Measurements from ENCODE around the gene PTGES2. TPM values are rescaled to one million over a fixed set of nuclear protein-coding genes. Genes with fewer than 3 reads are reported as not detected.

Gene PTGES2
- total and polyA plus RNA-seq, 2 of the 13 experiments (the other 11 are each of a cell fraction or from before 2014, with no cell fraction given): 63.7 to 79.8 TPM

DNA sequence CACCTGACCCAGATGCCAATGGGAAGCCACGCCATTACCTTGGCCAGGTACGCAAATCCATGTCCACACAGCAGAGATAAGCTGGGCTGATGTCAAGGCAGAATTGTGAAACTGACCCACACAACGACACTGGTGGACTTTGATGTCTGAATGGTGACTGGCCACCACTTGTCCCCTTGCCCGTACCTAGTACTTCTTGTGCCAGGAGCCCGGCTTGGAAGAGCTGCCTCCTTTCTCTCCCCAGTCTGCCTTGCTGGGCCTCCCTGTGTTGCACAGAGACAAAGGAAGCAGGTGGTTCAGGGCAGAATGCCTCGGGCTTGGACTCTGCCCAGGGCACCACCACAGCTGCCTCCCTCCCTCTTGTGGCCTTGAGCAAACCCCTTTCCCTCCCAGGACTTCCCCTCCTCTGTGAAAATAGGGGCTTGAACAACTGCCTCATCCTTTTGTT, 23.3 kb downstream of the PTGES2 start (continued):
- TF ChIP-seq, protein P1, sequence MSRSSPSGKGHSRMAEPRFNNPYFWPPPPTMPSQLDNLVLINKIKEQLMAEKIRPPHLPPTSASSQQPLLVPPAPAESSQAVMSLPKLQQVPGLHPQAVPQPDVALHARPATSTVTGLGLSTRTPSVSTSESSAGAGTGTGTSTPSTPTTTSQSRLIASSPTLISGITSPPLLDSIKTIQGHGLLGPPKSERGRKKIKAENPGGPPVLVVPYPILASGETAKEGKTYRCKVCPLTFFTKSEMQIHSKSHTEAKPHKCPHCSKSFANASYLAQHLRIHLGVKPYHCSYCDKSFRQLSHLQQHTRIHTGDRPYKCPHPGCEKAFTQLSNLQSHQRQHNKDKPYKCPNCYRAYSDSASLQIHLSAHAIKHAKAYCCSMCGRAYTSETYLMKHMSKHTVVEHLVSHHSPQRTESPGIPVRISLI (CRISPR knock-in tag; IDR thresholded peaks at IDR 0.05; ENCODE audit: borderline replicate concordance): peak; percentile 62
- TF ChIP-seq ZNF564 (CRISPR knock-in tag; IDR thresholded peaks at IDR 0.05): peak; percentile 62; the same call in 1 of the 2 replicates
- peak; percentile 92 for TF ChIP-seq SP5 (CRISPR knock-in tag; IDR thresholded peaks at IDR 0.05; ENCODE audit: borderline replicate concordance, low read depth)
- TF ChIP-seq, protein P2, sequence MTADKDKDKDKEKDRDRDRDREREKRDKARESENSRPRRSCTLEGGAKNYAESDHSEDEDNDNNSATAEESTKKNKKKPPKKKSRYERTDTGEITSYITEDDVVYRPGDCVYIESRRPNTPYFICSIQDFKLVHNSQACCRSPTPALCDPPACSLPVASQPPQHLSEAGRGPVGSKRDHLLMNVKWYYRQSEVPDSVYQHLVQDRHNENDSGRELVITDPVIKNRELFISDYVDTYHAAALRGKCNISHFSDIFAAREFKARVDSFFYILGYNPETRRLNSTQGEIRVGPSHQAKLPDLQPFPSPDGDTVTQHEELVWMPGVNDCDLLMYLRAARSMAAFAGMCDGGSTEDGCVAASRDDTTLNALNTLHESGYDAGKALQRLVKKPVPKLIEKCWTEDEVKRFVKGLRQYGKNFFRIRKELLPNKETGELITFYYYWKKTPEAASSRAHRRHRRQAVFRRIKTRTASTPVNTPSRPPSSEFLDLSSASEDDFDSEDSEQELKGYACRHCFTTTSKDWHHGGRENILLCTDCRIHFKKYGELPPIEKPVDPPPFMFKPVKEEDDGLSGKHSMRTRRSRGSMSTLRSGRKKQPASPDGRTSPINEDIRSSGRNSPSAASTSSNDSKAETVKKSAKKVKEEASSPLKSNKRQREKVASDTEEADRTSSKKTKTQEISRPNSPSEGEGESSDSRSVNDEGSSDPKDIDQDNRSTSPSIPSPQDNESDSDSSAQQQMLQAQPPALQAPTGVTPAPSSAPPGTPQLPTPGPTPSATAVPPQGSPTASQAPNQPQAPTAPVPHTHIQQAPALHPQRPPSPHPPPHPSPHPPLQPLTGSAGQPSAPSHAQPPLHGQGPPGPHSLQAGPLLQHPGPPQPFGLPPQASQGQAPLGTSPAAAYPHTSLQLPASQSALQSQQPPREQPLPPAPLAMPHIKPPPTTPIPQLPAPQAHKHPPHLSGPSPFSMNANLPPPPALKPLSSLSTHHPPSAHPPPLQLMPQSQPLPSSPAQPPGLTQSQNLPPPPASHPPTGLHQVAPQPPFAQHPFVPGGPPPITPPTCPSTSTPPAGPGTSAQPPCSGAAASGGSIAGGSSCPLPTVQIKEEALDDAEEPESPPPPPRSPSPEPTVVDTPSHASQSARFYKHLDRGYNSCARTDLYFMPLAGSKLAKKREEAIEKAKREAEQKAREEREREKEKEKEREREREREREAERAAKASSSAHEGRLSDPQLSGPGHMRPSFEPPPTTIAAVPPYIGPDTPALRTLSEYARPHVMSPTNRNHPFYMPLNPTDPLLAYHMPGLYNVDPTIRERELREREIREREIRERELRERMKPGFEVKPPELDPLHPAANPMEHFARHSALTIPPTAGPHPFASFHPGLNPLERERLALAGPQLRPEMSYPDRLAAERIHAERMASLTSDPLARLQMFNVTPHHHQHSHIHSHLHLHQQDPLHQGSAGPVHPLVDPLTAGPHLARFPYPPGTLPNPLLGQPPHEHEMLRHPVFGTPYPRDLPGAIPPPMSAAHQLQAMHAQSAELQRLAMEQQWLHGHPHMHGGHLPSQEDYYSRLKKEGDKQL (CRISPR knock-in tag; IDR thresholded peaks at IDR 0.05; ENCODE audit: low read depth): peak; percentile 55
- TF ChIP-seq ZSCAN31 (CRISPR knock-in tag; IDR thresholded peaks at IDR 0.05; ENCODE audit: low read depth): no peak
- TF ChIP-seq, protein P3, sequence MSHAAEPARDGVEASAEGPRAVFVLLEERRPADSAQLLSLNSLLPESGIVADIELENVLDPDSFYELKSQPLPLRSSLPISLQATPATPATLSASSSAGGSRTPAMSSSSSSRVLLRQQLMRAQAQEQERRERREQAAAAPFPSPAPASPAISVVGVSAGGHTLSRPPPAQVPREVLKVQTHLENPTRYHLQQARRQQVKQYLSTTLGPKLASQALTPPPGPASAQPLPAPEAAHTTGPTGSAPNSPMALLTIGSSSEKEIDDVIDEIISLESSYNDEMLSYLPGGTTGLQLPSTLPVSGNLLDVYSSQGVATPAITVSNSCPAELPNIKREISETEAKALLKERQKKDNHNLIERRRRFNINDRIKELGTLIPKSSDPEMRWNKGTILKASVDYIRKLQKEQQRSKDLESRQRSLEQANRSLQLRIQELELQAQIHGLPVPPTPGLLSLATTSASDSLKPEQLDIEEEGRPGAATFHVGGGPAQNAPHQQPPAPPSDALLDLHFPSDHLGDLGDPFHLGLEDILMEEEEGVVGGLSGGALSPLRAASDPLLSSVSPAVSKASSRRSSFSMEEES (CRISPR knock-in tag; IDR thresholded peaks at IDR 0.05): peak; percentile 67
- peak; percentile 76 for TF ChIP-seq HDAC1 (CRISPR knock-in tag; IDR thresholded peaks at IDR 0.05)
- TF ChIP-seq KDM6A (CRISPR knock-in tag; IDR thresholded peaks at IDR 0.05; ENCODE audit: low read depth): 0 out of 2 replicates have a peak, but pooled peaks have one; percentile 34
- TF ChIP-seq, protein P4, sequence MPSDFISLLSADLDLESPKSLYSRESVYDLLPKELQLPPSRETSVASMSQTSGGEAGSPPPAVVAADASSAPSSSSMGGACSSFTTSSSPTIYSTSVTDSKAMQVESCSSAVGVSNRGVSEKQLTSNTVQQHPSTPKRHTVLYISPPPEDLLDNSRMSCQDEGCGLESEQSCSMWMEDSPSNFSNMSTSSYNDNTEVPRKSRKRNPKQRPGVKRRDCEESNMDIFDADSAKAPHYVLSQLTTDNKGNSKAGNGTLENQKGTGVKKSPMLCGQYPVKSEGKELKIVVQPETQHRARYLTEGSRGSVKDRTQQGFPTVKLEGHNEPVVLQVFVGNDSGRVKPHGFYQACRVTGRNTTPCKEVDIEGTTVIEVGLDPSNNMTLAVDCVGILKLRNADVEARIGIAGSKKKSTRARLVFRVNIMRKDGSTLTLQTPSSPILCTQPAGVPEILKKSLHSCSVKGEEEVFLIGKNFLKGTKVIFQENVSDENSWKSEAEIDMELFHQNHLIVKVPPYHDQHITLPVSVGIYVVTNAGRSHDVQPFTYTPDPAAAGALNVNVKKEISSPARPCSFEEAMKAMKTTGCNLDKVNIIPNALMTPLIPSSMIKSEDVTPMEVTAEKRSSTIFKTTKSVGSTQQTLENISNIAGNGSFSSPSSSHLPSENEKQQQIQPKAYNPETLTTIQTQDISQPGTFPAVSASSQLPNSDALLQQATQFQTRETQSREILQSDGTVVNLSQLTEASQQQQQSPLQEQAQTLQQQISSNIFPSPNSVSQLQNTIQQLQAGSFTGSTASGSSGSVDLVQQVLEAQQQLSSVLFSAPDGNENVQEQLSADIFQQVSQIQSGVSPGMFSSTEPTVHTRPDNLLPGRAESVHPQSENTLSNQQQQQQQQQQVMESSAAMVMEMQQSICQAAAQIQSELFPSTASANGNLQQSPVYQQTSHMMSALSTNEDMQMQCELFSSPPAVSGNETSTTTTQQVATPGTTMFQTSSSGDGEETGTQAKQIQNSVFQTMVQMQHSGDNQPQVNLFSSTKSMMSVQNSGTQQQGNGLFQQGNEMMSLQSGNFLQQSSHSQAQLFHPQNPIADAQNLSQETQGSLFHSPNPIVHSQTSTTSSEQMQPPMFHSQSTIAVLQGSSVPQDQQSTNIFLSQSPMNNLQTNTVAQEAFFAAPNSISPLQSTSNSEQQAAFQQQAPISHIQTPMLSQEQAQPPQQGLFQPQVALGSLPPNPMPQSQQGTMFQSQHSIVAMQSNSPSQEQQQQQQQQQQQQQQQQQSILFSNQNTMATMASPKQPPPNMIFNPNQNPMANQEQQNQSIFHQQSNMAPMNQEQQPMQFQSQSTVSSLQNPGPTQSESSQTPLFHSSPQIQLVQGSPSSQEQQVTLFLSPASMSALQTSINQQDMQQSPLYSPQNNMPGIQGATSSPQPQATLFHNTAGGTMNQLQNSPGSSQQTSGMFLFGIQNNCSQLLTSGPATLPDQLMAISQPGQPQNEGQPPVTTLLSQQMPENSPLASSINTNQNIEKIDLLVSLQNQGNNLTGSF (CRISPR knock-in tag; IDR thresholded peaks at IDR 0.05): no peak
- TF ChIP-seq ZNF3 (CRISPR knock-in tag; IDR thresholded peaks at IDR 0.05): no peak
- no peak for TF ChIP-seq ZSCAN22 (CRISPR knock-in tag; IDR thresholded peaks at IDR 0.05)
- TF ChIP-seq HOXA3 (CRISPR knock-in tag; IDR thresholded peaks at IDR 0.05): peak; percentile 74; the same call in 1 of the 2 replicates
- peak; percentile 51; the same call in 1 of the 2 replicates for TF ChIP-seq ZMYM4 (CRISPR knock-in tag; IDR thresholded peaks at IDR 0.05)
- TF ChIP-seq TEAD3 (CRISPR knock-in tag; optimal IDR thresholded peaks at IDR 0.05; ENCODE audit: borderline replicate concordance): peak; percentile 83
- peak; percentile 41; the same call in 1 of the 2 replicates for TF ChIP-seq CBX5 (CRISPR knock-in tag; IDR thresholded peaks at IDR 0.05; ENCODE audit: borderline replicate concordance)
- no peak for TF ChIP-seq SMC3 (IDR thresholded peaks at IDR 0.05; ENCODE audit: low read length)
- 0 out of 2 replicates have a peak, but pooled peaks have one; percentile 39 for TF ChIP-seq ZNF343 (CRISPR knock-in tag; IDR thresholded peaks at IDR 0.05)
- peak; percentile 37; the same call in 1 of the 2 replicates for TF ChIP-seq ZNF598 (CRISPR knock-in tag; IDR thresholded peaks at IDR 0.05; ENCODE audit: borderline replicate concordance)
